ENCODE measurements around the gene HPS3. TPM values are rescaled to one million over a fixed set of nuclear protein-coding genes. Genes with fewer than 3 reads are reported as not detected.
"Not testable (repeated sequence)": the region's sequence is repeated elsewhere in the genome, so short reads cannot be mapped to it uniquely, and the experiment has no call there.

HPS3 gene
- total and polyA plus RNA-seq, 8 donors, result 4.0 to 18.1 (median 7.9) TPM

GRCh38 chr3:149212386-149212785 lies 82.9 kb downstream of the HPS3 start:
- 26 to 39% methylated on average over 1 of the region's 1 CpG for WGBS, 2 donors

GRCh38 chr3:149214702-149215101 lies 85.3 kb downstream of the HPS3 start:
- H3K9me3 ChIP-seq, result no peaks in the 10 kb centered on the region
- no peak overlapping the region for H3K27ac ChIP-seq
- FAIRE-seq (no peak), DNase-seq (no peak), ATAC-seq (peak in 1 of 4 donors; percentile 58)
- no peaks in the 10 kb centered on the region for H3K36me3 ChIP-seq
- no peak overlapping the region for H3K4me3 ChIP-seq
- H3K27me3 ChIP-seq, result no peaks in the 10 kb centered on the region
- WGBS, 2 donors, result 57 to 60% methylated on average over 1 of the region's 1 CpG
- intact Hi-C loops (cut with DNase I), result no loop called here
- H3K4me1 ChIP-seq, result peaks cover 0 to 13% (median 0%) of the 10 kb centered on the region in 3 donors
- TF ChIP-seq, protein P1, sequence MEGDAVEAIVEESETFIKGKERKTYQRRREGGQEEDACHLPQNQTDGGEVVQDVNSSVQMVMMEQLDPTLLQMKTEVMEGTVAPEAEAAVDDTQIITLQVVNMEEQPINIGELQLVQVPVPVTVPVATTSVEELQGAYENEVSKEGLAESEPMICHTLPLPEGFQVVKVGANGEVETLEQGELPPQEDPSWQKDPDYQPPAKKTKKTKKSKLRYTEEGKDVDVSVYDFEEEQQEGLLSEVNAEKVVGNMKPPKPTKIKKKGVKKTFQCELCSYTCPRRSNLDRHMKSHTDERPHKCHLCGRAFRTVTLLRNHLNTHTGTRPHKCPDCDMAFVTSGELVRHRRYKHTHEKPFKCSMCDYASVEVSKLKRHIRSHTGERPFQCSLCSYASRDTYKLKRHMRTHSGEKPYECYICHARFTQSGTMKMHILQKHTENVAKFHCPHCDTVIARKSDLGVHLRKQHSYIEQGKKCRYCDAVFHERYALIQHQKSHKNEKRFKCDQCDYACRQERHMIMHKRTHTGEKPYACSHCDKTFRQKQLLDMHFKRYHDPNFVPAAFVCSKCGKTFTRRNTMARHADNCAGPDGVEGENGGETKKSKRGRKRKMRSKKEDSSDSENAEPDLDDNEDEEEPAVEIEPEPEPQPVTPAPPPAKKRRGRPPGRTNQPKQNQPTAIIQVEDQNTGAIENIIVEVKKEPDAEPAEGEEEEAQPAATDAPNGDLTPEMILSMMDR (IDR thresholded peaks at IDR 0.05), result no peak

More at GRCh38 chr3:149212386-149212785, 82.9 kb downstream of the HPS3 start:
- Histone ChIP-seq H3K4me1 (peaks cover 0 to 13% (median 0%) of the 10 kb centered on the region in 3 donors), H3K27ac (no peak overlapping the region), H3K9me3 (no peaks in the 10 kb centered on the region), H3K4me3 (no peak overlapping the region), H3K27me3 (no peaks in the 10 kb centered on the region), H3K36me3 (no peaks in the 10 kb centered on the region)
- no peak for ATAC-seq
- no peak for DNase-seq
- FAIRE-seq, result no peak
- intact Hi-C loops (cut with DNase I), result no loop called here
- TF ChIP-seq, protein P1 (IDR thresholded peaks at IDR 0.05), result no peak

- TF ChIP-seq, protein P1 (IDR thresholded peaks at IDR 0.05), result no peak
- intact Hi-C loops (cut with DNase I), result no loop called here
- 70 to 82% methylated on average over 2 of the region's 2 CpGs for WGBS, 2 donors
- Histone ChIP-seq H3K27ac (no peak overlapping the region), H3K4me1 (peaks cover 0 to 13% (median 0%) of the 10 kb centered on the region in 3 donors), H3K27me3 (no peaks in the 10 kb centered on the region), H3K4me3 (no peak overlapping the region), H3K36me3 (no peaks in the 10 kb centered on the region), H3K9me3 (no peaks in the 10 kb centered on the region)
- FAIRE-seq (no peak), DNase-seq (no peak), ATAC-seq (peak in 1 of 4 donors; percentile 53)
Measured at GRCh38 chr3:149215515-149215914, 86.1 kb downstream of the HPS3 start.

DNA sequence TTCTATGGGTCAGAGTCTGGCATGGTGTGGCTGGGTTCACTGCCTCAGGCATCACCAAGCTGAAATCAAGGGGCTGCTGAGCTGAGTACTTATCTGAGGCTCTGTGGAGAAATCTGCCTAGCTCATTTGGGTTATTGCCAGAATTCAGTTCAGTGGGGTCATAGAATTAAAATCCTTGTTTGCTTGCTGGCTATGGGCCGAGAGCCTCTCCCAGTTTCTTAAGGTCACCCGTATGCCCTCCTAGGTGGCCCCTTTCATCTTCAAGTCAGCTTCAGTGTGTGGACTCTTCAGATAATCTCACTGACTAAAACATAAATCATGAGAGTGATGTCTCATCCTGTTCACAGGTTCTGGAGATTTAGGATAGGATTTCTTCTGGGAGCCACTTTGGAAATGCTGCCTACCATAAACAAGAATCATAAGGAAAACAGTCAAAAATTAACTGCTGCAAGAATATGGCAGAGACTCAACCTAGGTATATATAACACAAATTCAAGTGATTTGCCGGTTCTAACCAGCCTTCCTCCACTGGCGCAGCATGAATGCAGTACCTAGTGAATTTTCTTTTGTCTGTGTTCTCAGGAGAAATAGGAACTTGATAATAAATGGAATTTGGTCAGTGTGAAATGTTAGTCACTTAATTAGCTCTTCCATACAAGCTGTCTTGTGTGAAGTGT lies 86.9 kb downstream of the HPS3 start:
- DNase-seq (no peak), ATAC-seq (peak in 1 of 4 donors; percentile 32), FAIRE-seq (no peak)
- WGBS, 2 donors, result 84 to 88% methylated on average over 4 of the region's 4 CpGs
- H3K27ac ChIP-seq, result no peak overlapping the region
- TF ChIP-seq, protein P1 (IDR thresholded peaks at IDR 0.05), result no peak
- H3K9me3 ChIP-seq, result no peaks in the 10 kb centered on the region
- peaks cover 0 to 20% (median 2%) of the 10 kb centered on the region in 3 donors for H3K4me1 ChIP-seq
- no peak overlapping the region for H3K4me3 ChIP-seq
- H3K36me3 ChIP-seq, result no peaks in the 10 kb centered on the region
- H3K27me3 ChIP-seq, result no peaks in the 10 kb centered on the region
- intact Hi-C loops (cut with DNase I), result no loop called here

DNA sequence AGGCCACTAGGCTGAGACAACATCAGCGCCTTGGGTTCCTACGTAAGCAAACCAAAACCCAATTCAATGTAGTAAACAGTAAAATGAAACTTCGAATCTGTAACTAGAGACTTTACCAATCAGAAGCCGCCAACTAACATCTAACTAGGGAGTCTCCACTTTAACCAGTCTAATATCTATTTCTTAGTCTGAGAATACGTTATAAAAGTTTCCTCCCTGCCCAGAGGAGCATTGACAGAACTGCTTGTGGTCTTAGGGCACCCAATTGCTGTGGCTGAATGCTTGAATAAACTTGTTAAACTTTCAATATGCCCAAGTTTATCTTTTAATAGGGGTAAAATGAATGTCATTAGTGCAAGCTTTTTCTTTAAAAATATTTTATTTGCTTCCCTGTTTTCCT lies 87.9 kb downstream of the HPS3 start:
- H3K27ac ChIP-seq, result no peak overlapping the region
- intact Hi-C loops (cut with DNase I), result no loop called here
- WGBS, 2 donors, result 92% methylated on average over 5 of the region's 5 CpGs

DNA sequence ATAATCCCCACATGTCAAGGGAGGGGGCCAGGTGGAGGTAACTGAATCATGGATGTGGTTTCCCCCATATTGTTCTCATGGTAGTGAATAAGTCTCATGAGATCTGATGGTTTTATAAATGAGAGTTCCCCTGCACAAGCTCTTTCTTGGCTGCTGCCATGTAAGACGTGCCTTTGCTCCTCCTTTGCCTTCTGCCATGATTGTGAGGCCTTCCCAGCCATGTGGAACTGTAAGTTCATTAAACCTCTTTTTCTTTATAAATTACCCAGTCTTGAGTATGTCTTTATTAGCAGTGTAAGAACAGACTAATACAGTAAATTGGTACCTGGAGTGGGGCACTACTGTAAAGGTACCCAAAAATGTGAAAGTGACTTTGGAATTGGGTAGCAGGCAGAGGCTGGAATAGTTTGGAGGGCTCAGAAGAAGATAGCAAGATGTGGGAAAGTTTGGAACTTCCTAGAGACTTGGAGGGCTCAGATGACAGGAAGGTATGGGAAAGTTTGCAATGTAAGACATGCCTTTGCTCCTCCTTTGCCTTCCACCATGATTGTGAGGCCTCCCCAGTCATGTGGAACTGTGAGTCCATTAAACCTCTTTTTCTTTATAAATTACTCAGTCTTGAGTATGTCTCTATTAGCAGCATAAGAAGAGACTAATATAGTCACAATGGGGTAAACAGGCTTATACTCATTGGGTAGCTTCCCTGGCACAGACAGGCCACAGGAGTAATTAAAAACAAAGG lies 90.1 kb downstream of the HPS3 start:
- H3K36me3 ChIP-seq; H3K27ac ChIP-seq; H3K4me3 ChIP-seq; FAIRE-seq; H3K9me3 ChIP-seq; H3K27me3 ChIP-seq; DNase-seq; ATAC-seq; intact Hi-C loops (cut with DNase I): not testable (repeated sequence)
- peaks cover 7 to 43% (median 12%) of the 10 kb centered on the region in 3 donors for H3K4me1 ChIP-seq
- WGBS, 2 donors, result 86 to 89% methylated on average over 1 of the region's 1 CpG

More for the DNA sequence above, 87.9 kb downstream of the HPS3 start:
- H3K36me3 ChIP-seq, result no peaks in the 10 kb centered on the region
- TF ChIP-seq, protein P1 (IDR thresholded peaks at IDR 0.05), result no peak
- peaks cover 7 to 30% (median 7%) of the 10 kb centered on the region in 3 donors for H3K4me1 ChIP-seq
- FAIRE-seq (no peak), ATAC-seq (no peak), DNase-seq (no peak)
- H3K9me3 ChIP-seq, result no peaks in the 10 kb centered on the region
- no peak overlapping the region for H3K4me3 ChIP-seq
- no peaks in the 10 kb centered on the region for H3K27me3 ChIP-seq

Data from pancreas (tissue), 10 donors.